ENCODE results near the gene PRPF39. TPM values are rescaled to one million over a fixed set of nuclear protein-coding genes. Genes with fewer than 3 reads are reported as not detected.

Gene PRPF39
- polyA plus RNA-seq, 1 donor from 2014 or later, result 138 TPM

Small RNA genes within 50 kb of the gene (small RNA-seq; reads per million reads assigned to genes)
- 0 reads per million in 3 experiments for gene RF00151
- gene SNORD127, result 7,590 to 15,145 (median 12,468) reads per million in 3 experiments

Other genes starting within 250 kb of the PRPF39 start
- 16.1 and 17.4 TPM in 2 replicates for gene KLHL28, start 122.2 kb upstream of the PRPF39 start, polyA plus RNA-seq
- gene TOGARAM1, start 121.9 kb upstream of the PRPF39 start, polyA plus RNA-seq, result 20.8 and 23.8 TPM in 2 replicates
- 157 and 189 TPM in 2 replicates for gene FKBP3, start 50.4 kb downstream of the PRPF39 start, polyA plus RNA-seq
- gene FANCM, start 51.8 kb downstream of the PRPF39 start, polyA plus RNA-seq, result 5.0 and 7.1 TPM in 2 replicates
- 1.2 and 5.3 TPM in 2 replicates for gene MIS18BP1, start 169.1 kb downstream of the PRPF39 start, polyA plus RNA-seq

Data from neural cell (in vitro differentiated cells).